Kidney tubule cell (primary cell): ENCODE data around the gene SNCG.
"Not testable (repeated sequence)": the region's sequence is repeated elsewhere in the genome, so short reads cannot be mapped to it uniquely, and the experiment has no call there.

Experiments
- DNase-seq: peaks from one replicate; pipeline ENCODE4 v3.0.0-alpha.2; 2018; ENCODE audit warnings: low spot score

The SNCG gene

GRCh38 chr10:86978457-86978856 lies 20.1 kb downstream of the SNCG start:
- peak; percentile 62 for DNase-seq

- no peak for DNase-seq
Observed at GRCh38 chr10:86979296-86979818, 21.0 kb downstream of the SNCG start.

- DNase-seq: no peak
Observed at GRCh38 chr10:86979977-86980448, 21.6 kb downstream of the SNCG start.

- DNase-seq: not testable (repeated sequence)
Observed at GRCh38 chr10:86981020-86981419, 22.6 kb downstream of the SNCG start.

- no peak for DNase-seq
Observed at GRCh38 chr10:86981716-86982115, 23.3 kb downstream of the SNCG start.

GRCh38 chr10:86984498-86984897 lies 26.1 kb downstream of the SNCG start:
- not testable (repeated sequence) for DNase-seq

GRCh38 chr10:86988520-86988919 lies 30.1 kb downstream of the SNCG start:
- DNase-seq: no peak

GRCh38 chr10:86991362-86991761 lies 33.0 kb downstream of the SNCG start:
- DNase-seq: not testable (repeated sequence)

GRCh38 chr10:86992456-86992855 lies 34.1 kb downstream of the SNCG start:
- DNase-seq: no peak

- no peak for DNase-seq
Observed at GRCh38 chr10:86992929-86993328, 34.5 kb downstream of the SNCG start.

- not testable (repeated sequence) for DNase-seq
Observed at GRCh38 chr10:86999802-87000403, 41.5 kb downstream of the SNCG start.

GRCh38 chr10:87000491-87000890 lies 42.1 kb downstream of the SNCG start:
- DNase-seq: no peak

GRCh38 chr10:87007124-87007523 lies 48.7 kb downstream of the SNCG start:
- DNase-seq: not testable (repeated sequence)

GRCh38 chr10:87007674-87008073 lies 49.3 kb downstream of the SNCG start:
- not testable (repeated sequence) for DNase-seq

- DNase-seq: not testable (repeated sequence)
Observed at GRCh38 chr10:87008303-87008702, 49.9 kb downstream of the SNCG start.

GRCh38 chr10:87009134-87009696 lies 50.8 kb downstream of the SNCG start:
- DNase-seq: not testable (repeated sequence)
